GM19099 (cell line): ENCODE data around the gene SLC24A4.

Experiments used
- POLR2A ChIP-seq: IDR thresholded peaks from 3 replicates; pipeline ENCODE4 v1.6.1; 2011; ENCODE audit warnings: low read depth; ENCODE audit not compliant: insufficient read length; ENCODE audit errors: extremely low read depth

Gene SLC24A4

DNA sequence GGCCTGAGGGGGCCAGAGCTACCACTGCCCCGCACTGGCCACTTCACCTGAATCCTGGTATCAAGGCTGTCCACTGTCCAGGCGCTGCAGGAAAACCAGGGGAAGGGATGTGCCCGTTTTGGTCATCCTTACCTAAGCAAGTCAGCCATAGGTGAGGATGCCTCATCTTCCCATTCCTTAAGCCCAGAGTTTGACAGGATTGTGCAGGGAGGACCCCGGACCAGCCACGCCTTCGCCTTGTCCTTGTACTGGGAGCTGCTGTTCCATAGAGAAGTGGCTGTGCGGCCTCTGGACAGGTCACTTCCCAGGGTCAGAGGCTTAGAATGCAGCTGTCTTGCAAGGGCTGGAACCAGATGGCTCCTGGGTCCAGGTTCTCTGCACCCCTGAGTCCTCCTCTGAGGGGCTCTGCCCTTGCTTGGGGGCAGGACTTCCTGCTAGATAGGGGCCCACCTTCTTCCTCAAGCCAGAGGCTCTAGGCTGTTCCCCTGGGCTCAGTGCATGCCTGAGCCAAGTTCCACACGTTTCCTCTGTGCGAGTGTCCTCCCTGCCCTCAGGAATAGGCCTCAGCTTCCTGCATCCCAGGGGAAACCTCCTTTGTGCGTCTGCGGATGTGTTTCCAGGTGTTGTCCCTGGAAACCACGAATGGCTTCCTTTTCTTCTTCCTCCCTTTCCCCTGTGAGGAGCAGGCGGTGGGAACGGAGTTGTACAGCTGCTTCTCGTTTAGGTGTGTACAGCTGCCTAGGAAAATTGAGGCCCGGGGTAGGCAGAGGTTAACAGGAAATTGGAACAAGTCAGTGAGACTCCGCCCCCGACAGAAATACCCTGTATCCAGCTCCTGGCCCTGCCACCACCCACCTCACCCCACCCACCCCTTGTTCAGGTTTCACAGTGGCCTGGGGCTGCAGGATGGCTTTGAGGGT, 136.3 kb downstream of the SLC24A4 start:
- no peak for TF ChIP-seq POLR2A

DNA sequence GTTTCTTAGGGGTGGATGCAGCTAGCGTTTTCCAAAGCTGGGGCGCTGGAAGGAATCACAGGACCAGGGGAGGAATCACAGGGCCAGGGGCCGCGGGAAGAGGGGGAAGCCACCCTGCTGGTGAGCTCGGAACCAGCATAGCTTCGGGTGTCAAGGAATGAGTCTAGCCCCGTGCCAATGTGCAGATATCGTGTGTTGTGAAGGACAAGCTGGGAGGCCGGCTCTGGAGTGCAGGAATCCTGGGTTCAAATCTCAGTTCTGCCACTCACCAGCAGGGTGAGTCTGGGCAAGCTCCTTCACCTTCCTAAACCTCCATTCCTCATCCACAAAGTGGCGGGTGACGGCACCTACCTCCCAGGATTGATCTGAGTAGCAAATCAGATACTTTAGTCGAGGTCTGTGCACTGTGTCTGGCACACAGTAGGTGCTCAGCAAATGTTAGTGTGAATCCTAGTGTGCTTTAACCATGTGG, 137.0 kb downstream of the SLC24A4 start:
- TF ChIP-seq POLR2A = no peak

DNA sequence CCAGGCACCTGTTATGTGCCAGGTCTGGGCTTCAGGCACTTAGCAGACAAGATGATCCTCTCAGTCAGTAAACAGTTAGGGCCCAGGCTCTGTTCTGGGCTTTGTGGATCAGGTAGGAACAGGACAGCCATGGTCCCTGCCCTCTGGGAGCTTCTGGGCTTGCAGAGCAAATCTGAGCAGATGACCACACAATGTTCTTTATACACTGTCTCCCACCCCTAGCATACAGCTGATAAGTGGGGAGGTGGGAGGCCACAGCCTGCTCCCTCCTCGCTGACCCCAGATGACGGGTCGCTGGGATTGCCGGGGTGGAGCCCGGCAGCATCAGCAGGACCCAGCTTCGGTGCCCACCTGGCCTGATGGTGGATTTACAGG, 137.6 kb downstream of the SLC24A4 start:
- TF ChIP-seq POLR2A = no peak

DNA sequence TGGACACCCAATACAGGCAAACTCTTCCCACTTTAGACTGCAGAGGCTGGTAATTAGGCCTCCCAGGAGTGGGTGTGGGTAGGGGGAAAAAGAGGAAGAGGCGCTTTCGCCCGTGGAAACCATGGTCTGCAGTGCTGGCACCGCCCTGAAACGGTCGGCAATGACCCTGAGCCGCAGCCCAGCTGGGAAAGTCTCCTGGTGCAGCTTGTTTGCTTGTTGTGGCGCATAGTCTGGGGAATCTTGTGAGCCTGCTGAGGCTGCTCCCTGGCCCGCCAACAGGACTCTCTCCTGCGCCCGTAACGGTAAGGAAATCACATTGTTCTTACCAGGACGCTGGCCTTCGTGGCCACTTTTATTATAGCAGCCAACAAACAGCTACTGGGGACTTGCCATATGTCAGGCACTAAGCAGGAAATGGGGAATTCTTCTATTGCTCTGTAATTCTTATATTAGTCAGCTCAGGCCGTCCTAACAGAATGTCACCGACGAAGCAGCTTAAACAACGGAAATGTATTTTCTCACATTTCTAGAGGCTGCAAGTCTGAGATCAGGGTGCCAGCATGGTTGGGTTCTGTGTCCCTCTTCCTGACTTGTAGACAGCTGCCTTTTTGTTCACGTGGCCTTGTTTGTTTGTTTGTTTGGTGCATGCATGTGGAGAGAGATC, 138.1 kb downstream of the SLC24A4 start:
- no peak for TF ChIP-seq POLR2A

DNA sequence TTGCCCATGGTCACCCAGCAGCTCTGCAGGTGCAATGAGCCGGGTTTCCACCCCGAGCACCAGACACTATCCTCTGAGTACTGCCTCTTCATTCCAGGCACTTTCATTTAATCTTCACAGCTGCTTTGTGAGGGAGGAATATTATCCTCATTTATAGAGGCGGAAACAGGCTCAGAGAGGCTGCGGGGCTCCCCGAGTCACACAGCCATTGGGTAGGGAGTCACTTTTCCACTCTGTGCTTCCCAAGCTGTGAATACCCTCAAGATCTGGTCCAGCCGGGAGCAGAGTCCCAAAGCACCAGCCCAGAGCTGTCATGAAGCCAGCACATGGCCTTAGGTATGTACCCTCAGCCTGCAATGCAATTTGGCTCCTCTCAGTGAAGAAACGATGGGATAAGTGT, 138.9 kb downstream of the SLC24A4 start:
- no peak for TF ChIP-seq POLR2A

DNA sequence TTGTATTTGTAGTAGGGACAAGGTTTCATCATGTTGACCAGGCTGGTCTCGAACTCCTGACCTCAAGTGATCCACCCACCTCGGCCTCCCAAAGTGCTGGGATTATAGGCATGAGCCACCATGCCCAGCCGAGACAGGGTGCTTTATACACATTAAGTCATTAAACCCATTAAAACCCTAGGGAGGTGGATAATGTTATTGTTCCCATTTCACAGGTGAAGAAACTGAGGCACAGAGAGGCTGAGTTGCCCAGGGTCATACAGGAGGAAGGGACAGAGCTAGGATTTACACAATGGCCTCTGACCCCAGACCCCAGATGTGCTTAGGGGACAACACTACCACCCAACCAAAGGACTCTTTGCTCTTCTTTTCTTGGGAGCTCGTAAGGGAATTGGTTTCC, 139.6 kb downstream of the SLC24A4 start:
- no peak for TF ChIP-seq POLR2A

DNA sequence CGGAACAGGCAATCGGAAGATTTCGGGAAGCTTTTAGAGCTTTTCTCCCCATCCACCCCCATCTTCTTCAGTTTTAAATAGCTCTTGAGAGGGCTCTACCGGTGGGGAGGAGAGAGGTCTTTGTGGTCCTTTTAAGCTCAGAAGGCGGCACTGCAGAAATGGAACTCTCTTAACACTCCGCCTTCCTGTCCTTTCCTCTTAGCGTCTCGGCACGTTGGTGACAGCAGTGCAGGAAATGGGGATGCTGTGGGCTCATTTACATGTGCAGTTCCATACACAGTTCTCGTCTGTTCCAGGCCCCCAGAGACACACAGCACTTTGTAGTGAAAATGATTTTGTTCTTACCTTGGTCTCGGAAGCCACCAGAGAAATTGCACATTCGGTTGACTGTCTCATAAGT, 140.2 kb downstream of the SLC24A4 start:
- no peak for TF ChIP-seq POLR2A

DNA sequence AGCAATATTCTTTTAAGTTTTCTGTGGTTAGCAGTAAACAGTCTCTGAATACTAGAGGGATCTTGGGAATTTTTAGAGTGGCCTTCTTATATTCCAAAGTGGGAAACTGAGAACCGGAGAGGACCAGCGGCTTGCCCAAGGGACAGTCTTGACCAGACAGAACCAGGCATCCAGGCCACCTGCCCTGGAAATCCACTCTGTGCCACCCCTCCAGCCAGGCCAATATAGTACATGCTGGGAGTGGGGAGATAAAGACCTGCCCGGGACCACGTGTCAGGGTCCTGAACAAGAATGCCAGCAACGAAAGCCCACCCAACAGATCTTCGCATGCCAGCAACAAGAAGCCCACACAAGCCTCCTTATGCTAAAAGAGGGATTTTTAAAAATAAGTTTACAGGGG, 141.2 kb downstream of the SLC24A4 start:
- TF ChIP-seq POLR2A = no peak

DNA sequence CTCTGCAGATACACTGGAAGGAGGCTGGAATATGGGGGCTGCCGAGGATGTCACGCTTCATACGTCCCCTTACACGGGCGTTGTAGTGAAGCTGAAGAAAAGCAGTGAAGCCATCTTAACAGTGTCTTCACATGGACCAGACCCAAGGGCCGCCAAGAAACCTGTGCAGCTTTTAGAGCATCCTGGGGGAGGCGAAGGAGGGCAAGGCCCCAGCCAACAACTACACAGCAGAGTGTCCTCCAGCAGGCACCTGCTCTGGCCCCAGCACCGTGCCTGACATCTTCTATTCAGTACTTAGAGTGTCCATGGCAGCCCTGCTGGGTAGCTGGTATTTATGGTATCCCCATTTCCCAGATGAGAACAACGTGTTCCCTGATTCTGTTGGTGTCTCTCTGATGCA, 141.8 kb downstream of the SLC24A4 start:
- no peak for TF ChIP-seq POLR2A

DNA sequence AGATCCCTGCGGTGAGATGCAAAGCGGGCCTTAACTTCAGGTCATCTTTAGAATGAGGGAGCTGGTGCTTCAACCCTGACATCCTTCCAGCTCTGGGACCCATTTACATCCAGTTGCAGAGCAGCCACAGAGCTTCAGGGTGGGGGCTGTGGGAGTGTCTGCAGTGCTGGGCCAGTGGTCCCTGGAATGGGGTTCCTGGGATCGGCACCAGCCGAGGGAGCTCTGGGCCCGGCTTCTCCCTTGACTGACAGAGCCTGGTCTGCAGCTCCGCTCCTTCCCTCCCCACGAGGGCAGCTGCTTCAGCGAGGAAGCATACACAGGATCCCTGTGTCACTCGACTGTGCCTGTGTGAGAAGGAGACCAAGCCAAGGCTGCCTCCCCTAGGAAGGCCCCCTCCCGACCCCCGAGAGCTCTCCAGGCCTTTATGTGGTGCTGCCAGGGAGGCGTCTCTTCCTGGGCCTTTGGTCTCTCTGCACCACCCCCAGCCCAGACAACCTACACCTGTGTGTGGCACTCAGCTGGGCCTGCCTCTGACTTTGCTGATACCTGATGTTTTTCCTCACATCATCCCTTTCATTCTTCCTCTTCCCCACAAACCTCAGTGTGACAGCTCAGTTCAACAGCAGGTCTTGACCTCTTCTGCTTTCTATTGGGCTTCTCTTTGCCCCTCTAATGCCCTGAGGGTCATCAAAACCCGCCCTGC, 142.5 kb downstream of the SLC24A4 start:
- TF ChIP-seq POLR2A = no peak

DNA sequence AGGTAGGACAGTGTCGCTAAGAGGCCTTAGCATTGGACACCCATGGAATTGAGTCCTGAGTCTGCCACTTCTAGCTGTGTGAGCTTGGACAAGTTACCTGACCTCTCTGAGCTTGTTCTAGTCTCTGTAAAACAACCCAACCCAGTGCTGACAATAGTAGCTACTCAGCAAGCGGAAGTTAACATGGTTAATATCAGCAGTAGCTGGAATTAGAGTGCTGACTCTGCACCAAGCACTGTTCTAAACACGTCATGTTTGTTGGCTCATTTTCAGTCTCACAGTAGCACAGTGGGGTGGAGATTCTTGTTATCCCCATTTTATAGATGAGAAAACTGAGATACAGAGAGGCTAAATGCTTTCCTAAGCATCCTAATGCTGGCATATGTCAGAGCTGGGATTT, 143.1 kb downstream of the SLC24A4 start:
- TF ChIP-seq POLR2A = no peak

DNA sequence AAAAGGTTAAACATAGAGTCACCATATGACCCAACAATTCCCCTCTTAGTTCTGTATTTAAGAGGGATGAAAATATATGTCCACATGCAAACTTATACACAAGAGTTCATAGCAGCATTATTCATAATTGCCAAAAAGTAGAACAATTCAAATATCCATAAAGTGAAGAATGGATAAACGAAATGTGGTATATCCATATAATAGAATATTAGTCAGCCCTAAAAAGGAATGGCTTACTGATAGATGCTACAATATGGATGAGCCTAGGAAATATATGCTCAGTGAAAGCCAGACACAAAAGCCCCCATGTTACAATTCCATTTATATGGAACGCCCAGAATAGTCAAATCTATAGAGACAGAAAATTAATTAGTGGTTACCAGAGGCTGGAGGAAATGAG, 146.6 kb downstream of the SLC24A4 start:
- TF ChIP-seq POLR2A = no peak

DNA sequence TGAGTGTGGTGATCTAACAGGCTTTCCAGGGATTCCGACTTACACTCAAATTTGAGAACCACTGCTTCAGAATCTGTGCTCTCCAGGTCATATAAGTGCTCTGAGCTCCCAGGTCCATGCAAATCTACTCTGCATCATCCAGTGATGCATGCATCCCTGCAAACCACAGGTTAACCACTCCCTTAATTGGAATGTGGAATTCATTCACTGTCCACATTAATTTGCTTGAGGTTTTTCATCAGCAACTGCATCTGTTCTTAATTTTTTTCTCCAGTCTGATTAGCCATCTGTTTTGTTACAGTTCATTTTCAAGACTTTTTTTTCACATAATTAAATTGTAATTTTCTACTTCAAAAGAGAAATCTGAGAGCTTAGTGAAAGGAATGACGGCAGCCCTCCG, 147.2 kb downstream of the SLC24A4 start:
- TF ChIP-seq POLR2A = no peak

DNA sequence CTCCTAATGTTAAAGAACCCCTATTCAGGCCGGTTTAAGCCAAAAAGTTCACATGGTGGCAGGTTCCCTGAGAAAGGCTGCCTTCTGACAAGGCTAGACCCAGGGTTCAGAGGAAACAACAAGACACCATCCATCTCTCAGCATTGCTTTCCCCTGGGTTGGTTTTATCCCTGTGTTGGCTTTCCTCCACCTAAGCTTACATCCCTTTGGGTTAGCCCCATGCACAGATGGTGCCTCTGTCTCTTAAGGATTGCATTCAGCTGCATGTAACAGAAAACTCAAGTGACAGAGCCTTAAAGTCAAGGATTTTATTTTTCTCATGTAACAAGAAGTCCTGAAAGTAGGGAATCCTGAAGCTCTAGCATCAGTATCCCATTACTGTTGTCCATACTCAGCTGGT, 147.8 kb downstream of the SLC24A4 start:
- TF ChIP-seq POLR2A = no peak

DNA sequence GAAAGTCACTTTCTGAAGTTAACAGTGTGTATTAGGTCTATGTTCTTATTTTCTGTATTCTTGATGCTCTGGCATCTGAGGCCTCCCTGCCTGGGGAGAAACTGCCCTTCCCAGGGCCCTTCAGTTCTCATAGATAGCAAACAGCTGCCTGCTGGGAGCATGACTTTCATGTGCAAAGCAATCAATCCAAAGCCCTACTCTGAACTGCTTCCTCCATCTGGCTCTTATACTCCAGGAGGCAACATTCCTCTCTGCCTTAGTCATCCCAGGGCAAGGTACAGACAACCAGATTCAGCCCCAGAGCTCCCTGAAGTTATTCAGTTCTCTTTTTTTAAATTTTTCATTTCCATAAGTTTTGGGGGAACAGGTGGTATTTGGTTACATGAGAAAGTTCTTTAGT, 149.0 kb downstream of the SLC24A4 start:
- TF ChIP-seq POLR2A = no peak

DNA sequence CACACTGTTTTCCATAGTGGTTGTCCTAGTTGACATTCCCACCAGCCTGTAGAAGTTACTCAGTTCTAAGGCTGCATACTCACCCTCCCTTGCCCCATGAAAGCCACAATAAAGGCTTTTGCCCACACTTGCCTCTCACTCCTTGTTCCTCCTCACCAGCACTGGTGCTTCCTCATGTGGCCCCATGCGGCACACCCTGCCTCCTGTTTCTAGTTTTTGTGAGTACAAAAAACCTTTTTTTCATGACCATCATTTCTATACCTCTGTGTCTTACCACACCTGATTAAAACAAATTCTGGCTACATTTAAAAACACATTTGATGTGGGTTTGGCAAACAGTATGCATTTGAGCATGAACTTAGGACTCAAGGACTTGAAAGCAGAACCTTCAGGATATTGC, 149.9 kb downstream of the SLC24A4 start:
- no peak for TF ChIP-seq POLR2A

DNA sequence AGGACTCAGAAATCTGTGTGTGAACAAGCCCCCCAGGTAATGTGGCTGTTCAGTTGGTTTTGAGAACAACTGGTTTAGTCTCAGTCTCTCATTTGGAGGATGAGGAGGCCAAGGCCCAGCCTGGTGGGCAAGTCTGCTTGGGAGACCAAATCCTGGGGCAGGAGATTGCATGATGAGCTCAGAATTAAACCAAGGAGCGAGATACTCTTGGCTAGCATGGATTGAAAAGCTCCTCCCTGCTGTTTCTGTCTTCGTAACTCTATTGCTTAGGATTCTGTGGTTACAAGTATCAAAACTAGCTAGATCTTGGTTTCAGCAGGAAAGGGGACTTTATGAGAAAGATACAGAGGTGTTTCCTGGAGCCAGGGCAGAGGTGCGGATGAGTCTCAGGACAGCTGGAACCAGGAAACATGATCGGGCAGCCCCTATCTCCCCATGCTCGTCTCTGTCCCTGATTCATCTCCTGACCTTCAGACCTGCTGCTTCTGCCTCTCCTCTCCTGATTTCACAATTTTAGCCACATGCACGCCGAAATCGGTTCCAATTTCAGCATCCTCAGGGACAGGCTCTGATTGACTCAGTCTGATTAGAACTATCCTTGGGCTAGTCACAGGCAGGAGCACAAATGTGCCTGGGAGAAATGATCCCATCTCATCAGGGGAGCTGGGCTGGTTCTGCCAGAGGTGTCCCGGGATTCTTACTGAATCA, 150.4 kb downstream of the SLC24A4 start:
- no peak for TF ChIP-seq POLR2A
